GM21360 (cell line): ENCODE measurements around the gene PADI4.

Source experiments
- ATAC-seq: cut with Tn5 transposase; IDR thresholded peaks from one replicate; pipeline ENCODE4 v1.9.1; 2021; ENCODE audit warnings: mild to moderate bottlenecking, moderate library complexity; ENCODE audit not compliant: unreplicated experiment

PADI4 gene

DNA sequence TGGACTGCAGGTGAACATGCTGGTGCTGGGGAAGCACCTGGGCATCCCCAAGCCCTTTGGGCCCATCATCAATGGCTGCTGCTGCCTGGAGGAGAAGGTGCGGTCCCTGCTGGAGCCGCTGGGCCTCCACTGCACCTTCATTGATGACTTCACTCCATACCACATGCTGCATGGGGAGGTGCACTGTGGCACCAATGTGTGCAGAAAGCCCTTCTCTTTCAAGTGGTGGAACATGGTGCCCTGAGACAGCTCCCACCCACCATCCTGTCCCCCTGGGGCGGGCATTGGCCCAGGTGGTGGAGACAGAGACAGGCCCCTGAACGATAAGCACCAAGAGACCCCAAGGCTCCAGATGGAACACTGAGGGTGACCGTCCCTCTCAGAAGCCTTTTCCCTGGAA lies 25.2 kb upstream of the PADI4 start:
- no peak for ATAC-seq

DNA sequence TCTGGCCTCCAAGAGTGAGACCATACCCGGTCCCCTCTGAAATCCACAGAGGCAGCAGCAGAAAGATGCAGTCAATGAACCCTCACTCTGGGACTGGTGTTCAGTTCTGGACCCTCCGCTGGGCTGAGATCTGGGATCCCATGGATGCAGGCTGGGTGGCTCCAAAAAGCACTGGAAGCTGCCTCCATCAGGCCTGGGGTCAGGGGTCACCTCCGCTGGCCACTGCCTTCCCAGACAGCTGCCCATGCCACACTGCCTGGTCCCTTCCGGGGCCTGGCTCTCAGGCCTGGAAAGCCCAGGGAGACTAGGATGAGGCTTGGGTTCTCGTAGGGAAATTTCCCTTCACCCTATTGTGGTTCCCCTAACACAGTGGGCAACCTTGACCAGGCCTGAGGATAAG lies 21.4 kb upstream of the PADI4 start:
- no peak for ATAC-seq

DNA sequence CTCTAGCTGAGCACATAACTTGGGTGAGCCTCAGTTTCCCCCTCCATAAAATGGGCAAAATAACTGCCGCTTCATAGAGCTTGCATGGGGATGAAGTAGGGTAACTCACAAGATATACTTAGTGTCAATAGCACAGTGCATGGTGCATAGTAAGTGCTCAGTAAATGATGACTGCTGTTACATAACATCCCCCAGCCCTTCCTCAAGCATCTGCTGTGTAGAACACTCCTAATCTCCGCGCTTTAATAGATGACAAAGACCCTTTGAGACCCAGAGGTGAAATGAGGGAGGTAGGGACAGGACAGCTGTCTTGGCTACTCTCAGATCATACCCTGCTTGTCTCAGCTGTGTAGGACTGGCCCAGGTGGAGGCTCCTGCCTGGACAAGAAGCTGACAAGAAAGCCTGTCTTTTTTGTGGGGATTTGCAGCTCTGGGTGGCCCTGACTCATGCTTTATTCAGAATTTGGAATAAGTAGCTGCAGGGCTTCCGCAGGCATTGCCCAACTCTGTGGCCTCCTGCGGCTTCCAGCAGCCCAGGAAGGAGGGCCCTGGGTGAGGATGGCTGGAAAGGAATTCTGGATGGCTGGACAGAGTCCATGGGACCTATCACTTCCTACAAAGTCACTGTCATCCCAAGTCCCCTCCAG lies 20.7 kb upstream of the PADI4 start:
- ATAC-seq: no peak

GRCh38 chr1:17289721-17290120 lies 18.3 kb upstream of the PADI4 start:
- ATAC-seq: no peak

- ATAC-seq: no peak
Measured at GRCh38 chr1:17290553-17290952, 17.4 kb upstream of the PADI4 start.

GRCh38 chr1:17292299-17293160 lies 15.5 kb upstream of the PADI4 start:
- ATAC-seq: no peak

GRCh38 chr1:17293681-17294425 lies 14.1 kb upstream of the PADI4 start:
- ATAC-seq: no peak

- no peak for ATAC-seq
Measured at GRCh38 chr1:17295292-17295691, 12.7 kb upstream of the PADI4 start.

DNA sequence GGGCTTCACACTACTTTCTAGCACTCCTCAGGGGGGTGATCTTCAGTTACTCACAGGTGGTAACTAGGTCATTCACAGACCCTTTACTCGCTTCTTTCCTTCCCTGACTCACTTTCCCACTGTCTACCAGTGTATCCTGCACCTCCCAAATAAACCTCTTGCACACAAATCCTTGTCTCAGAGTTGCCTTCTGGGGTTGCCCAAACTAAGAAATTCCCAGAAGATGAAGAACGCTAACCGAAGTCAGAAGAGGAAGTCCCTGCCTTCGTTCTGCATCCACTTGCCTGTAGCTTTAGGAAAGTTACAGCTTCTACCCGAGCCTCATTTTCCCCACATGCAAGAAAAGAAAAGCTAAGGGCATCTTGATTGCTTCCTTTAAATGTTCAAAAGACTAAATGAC lies 11.9 kb upstream of the PADI4 start:
- no peak for ATAC-seq

- no peak for ATAC-seq
Measured at GRCh38 chr1:17297991-17298390, 10.0 kb upstream of the PADI4 start.

- ATAC-seq: no peak
Measured at GRCh38 chr1:17301767-17302166, 6.2 kb upstream of the PADI4 start.

GRCh38 chr1:17304151-17304825 lies 3.7 kb upstream of the PADI4 start:
- no peak for ATAC-seq

DNA sequence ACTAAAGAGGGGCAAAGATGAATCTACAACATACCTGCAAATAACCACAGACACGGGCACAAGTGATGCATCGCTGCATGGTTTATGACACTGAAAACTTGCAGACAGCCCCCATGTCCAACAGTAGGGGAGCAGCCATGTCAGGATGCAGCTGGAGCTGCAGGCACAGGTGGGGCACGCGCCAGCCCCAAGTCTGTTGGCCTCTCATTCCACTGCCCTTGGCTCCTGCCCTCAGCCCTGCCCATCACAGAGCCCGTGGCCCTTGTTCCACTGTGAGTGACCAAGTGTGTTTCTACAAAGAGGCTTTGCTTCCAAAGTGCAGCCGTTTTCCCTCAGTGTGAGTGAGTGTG lies 3.2 kb upstream of the PADI4 start:
- ATAC-seq: no peak

GRCh38 chr1:17305576-17306095 lies 2.4 kb upstream of the PADI4 start:
- ATAC-seq: no peak

- no peak for ATAC-seq
Measured at GRCh38 chr1:17306407-17306806, 1.6 kb upstream of the PADI4 start.

DNA sequence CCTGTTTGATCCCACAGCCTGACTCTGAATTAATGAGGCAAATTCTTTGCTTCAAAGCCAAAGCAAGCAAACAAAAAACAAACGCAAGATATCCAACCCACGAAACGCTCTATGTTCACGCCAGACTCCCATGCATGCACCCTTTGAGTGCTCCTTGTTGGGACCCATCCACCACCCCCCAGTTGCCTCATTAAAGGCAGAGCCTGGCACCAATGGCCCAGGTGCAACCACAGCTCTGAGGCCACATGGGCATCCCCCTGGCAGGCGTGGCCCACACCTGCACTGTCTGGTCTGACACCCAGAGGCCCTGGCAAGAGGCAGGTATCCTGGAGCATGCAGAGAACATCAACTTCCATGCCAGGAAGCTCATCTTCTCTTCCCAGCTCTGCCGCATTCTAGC lies 1.1 kb upstream of the PADI4 start:
- no peak for ATAC-seq

DNA sequence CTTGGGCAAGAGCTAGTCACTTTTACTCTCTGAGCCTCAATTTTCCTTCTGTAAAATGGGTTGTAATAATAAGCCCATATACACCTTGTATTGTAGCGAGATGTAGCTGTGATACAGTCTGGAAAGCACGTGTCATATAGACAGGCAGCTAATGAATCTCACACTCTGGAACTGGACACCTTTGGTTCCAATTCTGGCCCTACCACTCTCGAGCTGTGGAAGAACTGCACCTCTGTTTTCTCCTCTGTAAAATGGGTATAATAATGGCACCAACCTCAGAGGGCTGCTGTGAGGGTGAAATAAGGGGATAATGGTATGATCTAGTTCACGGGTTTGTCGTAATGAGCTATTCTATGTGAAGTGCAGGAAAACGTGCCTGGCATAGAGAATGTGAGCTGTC lies 668 bp upstream of the PADI4 start:
- no peak for ATAC-seq

DNA sequence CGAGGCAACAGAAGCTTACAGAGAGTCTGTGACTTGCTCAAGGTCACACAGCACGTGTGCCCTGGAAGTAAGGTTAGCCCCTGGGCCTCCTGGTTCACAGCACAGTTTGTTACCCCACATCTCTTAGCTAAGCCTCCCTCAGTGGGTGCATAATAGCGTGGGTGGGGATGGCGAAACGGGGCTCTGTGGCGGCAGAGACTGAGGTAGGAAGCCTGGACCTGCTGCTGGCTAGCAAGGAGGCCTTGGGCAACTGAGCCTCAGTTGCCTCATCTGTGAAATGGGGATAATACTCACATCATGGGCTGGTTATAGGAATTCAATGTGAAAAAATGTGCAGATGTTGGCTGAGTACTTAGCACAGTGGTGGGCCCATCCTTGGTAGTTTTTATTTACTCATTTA lies 596 bp downstream of the PADI4 start:
- ATAC-seq: no peak

DNA sequence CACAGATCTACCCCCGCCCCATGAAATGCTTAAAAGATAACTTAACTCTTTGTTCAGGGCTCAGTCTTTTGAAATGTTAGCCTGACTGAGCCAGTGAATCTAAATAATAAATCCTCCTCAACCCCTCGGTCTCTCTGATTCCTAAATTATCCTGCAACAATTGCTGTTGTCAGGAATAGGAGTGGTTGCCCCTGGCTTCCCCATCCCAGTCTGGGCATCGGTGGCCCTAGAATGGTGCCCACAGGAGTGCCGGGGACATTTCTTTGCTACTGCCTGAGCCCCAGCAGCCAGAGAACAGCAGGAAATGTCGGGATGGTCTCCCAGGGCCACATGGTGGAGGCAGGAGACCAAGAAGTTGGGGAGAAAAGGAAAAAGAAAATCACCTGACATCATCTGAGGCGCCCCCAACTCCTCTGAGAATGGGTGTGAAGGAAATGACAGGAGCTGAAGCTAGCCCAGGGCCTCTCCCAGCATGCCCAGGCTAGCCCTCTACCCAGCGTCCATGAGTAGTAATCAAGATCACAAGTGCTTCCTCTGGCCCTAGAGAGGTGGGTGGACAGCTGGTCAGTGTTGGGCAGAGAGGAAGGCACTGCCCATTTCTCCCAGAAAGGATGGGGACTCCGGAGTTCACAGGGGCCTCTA lies 1.6 kb downstream of the PADI4 start:
- no peak for ATAC-seq

DNA sequence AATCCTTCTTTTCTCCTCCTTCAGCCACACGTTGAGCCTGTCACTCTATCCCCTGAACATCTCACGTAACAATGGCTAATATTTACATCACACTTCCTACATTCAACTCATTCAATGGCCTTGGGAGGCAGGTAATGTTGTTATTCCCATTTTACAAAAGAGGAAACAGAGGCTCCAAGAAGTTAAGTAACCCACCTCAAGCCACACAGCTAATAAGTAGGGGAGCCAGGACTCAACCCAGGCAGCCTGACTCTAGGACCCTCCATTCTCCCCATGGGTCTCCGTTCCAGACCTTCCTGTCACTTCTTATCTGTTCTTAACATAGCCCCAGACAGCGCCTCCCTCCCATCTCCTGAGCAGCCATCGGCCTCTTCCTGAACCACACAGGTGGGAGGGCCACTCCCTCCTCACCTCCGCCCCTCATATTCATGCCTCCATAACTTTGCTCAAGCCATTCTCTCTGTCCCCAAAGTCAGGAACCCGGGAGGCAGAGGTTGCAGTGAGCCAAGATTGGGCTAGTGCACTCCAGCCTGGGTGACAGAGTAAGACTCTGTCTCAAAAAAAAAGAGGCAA lies 2.2 kb downstream of the PADI4 start:
- no peak for ATAC-seq
